Stimulated activated CD4-positive, alpha-beta T cell treated with anti-CD3 and anti-CD28 coated beads, Interleukin-1b, Interleukin-23, amount 100 ng/mL, for 4 hours (primary cell): ENCODE measurements around the gene MYO5A.
"Not testable (repeated sequence)": the region's sequence is repeated elsewhere in the genome, so short reads cannot be mapped to it uniquely, and the experiment has no call there.

Source experiments
- DNase-seq, 2 donors: peaks; one replicate each; pipeline ENCODE4 v3.0.0-alpha.2; 2020; ENCODE audit warnings: low read depth in 2 of 2

Gene MYO5A

GRCh38 chr15:52288986-52289385 is 239.7 kb downstream of the MYO5A start:
- DNase-seq = no peak

DNA sequence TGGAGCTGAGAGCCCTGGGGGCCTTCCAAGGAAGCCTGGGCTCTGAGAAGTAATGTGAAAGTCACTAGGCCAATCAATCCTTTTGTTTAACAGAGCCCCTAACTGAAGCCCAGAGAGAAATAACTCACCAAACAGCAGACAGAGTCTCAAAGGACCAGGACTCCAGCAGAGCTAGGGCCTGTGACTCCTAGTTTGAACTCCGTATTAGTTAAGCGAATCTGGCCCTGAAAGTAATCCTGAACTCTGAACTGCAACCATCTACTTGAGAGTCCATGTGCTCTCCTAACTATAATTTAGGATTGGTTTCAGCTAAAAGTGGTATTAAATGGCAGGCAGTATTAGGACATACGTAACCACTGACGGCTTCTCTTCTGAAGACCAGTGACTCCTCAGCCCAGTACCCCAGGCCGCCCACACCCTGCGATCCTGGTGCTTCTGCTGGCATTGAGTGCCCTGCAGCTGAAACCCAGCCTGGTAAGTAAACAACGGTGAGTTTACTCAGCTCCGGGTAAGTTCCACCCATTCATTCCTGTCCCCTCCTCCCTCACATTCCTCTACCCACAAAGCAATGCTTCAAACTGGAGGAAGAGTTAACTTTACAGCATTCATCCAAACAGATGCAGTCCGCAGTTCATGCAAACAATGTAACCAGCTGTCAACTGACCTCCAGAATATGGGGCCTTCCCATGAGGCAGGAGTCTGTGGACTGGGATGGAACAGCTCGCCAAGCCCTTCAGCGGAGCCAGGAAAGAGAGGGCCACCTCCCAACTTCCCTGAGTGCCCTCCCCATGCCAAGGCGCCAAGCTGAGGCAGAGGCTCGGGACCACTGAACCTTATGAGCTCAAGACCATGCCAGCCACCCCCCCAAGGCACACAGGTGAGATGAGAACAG is 240.4 kb downstream of the MYO5A start:
- no peak for DNase-seq

- no peak for DNase-seq
Observed at GRCh38 chr15:52287114-52287513, 241.6 kb downstream of the MYO5A start.

DNA sequence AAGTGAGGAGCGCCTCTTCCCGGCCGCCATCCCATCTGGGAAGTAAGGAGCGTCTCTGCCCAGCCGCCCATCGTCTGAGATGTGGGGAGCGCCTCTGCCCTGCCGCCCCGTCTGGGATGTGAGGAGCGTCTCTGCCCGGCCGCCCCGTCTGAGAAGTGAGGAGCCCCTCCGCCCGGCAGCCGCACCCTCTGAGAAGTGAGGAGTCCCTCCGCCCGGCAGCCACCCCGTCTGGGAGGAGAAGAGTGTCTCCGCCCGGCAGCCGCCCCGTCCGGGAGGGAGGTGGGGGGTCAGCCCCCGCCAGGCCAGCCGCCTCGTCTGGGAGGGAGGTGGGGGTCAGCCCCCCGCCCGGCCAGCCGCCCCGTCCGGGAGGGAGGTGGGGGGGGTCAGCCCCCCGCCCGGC is 242.7 kb downstream of the MYO5A start:
- DNase-seq = not testable (repeated sequence)

DNA sequence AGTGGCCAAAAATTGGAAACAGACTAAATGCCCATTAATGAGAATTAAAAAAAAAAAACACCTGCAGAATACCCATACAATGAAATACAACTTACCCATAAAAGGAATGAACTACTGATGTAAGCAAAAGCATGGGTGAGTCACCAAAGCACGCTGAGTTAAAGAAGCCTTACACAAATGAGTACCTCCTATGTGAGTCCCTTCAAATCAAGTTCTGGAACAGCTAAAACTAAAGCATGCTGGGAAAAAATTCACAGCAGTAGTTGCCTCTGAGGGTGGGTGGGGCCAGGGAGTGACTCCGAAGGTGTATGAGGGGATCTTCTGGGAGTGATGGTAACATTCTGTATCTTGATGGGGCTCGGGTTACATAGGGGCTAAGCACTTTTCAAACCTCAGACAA is 244.5 kb downstream of the MYO5A start:
- DNase-seq = no peak

- DNase-seq = no peak
Observed at GRCh38 chr15:52283281-52283680, 245.4 kb downstream of the MYO5A start.

GRCh38 chr15:52282418-52282817 is 246.3 kb downstream of the MYO5A start:
- DNase-seq = no peak

- no peak for DNase-seq
Observed at GRCh38 chr15:52281085-52282035, 247.3 kb downstream of the MYO5A start.

GRCh38 chr15:52280326-52281084 is 248.2 kb downstream of the MYO5A start:
- DNase-seq = no peak

DNA sequence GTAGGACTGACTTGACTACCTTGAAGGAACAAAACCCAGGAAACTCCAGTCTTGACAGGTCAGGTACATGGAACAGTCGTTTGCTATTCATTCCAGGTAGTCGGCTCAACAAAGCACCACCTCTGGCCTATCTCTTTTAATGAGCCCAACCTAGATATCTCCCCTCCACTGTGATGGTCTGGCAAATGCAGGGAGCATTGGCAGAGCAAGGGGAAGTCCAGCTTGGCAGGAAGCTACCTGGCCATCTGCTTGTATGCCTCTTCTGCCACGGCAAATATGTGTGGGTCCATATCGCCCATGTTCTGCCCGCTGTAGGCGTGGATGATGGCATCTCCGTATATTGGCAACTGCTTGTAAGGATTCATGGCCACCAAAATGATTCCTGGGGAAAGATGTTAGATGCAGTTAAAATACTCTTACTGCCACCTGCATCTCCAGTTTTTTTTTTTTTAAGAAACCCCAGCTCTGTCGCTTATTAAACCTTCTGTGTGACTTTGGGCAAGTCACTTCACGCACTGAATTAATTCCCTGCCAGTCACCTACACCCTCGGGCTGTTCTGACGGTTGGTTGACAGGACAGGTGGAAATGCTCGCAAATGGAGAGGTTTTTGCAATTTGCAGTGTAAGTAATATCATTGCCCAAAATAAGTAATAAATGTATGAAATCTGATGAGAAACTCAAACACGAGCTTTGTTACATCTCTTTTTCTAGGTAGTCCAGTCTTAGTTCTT is 249.9 kb downstream of the MYO5A start:
- DNase-seq = no peak

DNA sequence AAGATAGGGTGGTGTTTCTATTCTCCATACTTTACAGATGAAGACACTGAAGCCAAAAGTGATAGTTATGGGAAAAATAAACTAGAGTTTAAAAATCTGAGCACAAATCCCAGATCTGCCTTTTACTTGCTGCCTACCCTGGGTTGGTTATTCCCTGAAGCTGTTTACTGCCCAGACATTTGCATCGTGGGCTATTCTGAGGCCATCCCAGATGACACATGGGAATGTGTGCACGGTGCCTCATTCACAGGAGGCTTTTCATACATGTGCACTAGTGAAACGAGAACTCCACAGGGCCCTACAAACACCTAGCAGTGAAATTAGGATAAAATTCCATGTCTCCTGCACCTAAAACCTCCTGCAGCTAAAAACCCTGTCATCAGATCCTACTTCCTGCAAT is 250.5 kb downstream of the MYO5A start:
- no peak for DNase-seq

- no peak for DNase-seq
Observed at GRCh38 chr15:52277575-52277974, 251.1 kb downstream of the MYO5A start.

GRCh38 chr15:52276256-52276770 is 252.4 kb downstream of the MYO5A start:
- no peak for DNase-seq

DNA sequence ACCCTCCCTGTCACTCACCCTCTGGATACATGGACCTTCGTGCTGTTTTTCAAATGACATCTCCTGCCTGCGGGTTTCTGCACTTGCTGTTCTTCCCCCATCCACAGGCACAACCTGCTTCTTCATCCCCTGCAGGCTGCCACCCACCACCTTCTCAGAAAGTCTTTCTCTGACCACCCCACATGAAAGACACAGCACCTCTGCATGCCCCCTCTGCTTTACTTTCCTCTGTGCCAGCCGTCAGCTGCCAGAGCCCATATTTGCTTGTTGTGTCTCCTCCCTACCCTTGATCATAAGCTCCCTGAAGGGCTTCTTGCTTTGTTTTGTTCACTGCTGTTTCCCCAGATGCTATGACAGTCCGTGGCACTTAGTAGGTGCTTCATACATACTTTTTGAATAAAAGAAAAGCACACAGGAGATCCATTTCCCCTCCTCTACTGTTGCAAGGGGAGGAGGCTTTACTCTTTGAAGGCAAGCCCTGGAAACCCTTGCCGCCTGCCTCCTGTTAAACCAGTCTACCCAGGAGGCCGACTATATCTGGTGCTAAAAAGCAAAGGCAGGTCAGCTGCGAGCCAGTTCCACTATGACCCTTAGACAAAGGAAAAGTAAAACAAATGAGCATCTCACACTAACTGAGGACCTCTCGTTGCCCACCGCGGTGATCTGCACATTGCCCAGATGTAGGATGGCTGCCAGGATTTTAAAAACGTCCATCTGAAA is 265.0 kb downstream of the MYO5A start:
- no peak for DNase-seq

- no peak for DNase-seq
Observed at GRCh38 chr15:52262364-52262763, 266.3 kb downstream of the MYO5A start.

- DNase-seq = no peak
Observed at GRCh38 chr15:52261498-52262242, 267.0 kb downstream of the MYO5A start.

GRCh38 chr15:52261026-52261425 is 267.7 kb downstream of the MYO5A start:
- no peak for DNase-seq

DNA sequence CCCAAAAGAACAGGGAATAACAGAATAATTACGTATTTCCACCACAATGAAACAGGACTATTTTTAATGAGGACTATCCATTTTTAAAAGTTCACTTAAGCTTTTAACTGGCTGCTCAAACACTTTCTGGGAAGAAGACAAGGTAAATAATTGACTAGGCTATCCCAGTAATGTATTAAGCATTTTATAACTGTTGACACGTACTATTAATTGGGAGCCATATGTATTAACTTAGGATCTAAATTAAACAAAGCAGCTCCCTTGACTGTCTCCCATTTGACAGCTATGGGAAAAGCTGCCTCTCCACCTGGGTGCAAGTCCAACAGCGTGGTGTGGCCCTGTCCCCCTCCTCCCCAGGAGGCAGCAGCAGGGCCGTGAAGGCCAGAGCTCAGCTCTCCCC is 269.2 kb downstream of the MYO5A start:
- DNase-seq = no peak

DNA sequence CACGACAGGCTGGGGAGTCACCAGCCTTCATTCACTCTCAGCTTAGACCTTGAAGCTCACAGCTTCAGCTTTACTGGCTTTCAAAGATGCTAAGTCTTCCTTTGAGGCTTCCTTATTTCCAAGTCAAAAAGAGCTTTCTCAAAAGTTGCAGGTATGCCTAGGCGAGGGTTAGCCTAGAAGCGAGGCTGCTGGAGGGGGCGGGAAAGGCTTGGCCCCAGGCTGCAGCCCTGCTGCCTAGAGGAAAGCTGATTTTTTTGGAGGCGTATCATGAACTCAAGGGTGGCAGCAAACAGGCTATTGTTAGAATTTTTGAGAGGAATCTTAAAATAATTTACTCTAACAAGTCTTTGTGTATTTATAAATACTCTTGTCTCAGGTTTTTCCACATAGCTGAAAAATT is 270.2 kb downstream of the MYO5A start:
- no peak for DNase-seq

GRCh38 chr15:52257734-52258062 is 271.0 kb downstream of the MYO5A start:
- DNase-seq = no peak
